GM13977 (cell line): ENCODE data around the gene CNGA3.
A peak's percentile ranks its signal among the peaks of the same experiment; 100 is the strongest.
"Not testable (repeated sequence)": the region's sequence is repeated elsewhere in the genome, so short reads cannot be mapped to it uniquely, and the experiment has no call there.

Source experiments
- DNase-seq: peaks from one replicate; pipeline ENCODE4 v3.0.0; 2012; ENCODE audit warnings: low spot score
- in situ Hi-C: fragments of 300-500 bp; cut with MboI; formaldehyde crosslinking; loops from one replicate; pipeline ENCODE4 v1.12.0; 2022; ENCODE audit warnings: low sequenced_read_pairs, low pct_unique_long_range_greater_than_20kb, mixed read lengths, inconsistent platforms; ENCODE audit not compliant: unreplicated experiment
- TF ChIP-seq, protein P1 (sequence below): IDR thresholded peaks from 2 replicates; pipeline ENCODE4 v1.5.1; 2012; ENCODE audit warnings: mild to moderate bottlenecking, control low read depth; ENCODE audit not compliant: insufficient read depth; ENCODE audit errors: extremely low read depth, missing control alignments

CNGA3 gene

DNA sequence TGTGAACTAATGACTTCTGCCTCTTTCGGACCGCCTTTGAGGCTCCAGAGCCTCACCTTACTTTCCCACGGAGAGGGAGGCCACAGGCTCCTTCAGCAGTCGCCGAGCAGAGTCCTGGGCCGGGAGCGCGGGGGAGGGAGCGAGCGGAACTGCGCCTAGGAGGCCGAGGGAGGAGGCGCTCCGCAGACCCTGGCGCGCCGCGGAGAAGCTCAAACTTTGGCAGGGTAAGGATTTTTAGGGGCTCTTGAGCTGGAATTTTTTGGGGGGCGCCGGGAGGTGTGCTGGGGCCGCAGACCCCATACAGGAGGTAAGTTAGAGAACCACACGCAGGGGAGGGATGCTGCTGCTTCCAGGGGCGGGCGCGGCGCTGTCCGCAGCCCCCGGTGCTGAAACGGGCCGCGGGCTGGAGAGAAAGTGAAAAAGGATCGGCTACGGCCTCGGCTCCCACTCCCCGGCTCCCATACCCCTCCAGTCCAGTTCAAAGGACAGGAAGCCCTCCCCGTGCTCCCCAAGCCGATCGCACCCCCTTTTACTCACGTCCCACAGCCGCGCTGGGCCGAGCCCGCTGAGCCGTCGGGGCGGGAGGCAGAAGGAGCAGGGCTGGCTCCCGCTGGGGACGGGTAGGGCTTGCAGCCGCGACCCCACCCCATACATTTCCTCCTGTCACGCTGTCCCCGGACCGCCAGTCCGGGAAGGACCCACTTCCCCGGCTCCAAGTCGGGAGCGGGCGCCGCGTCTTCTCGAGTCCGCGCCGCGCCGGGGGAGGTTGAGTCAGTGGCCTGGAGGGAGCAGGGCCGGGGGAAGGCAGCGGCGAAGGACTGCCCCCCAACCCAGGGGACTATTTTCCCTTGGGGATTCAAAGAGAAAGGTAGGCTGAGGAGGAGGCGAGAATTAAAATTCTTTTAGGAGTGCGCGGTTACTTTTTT is at the start of gene CNGA3:
Gene CNGA3 (plus strand): TSS at position 146 of the 926 bp plus-strand sequence. CDS start 23,520 bp downstream, outside the sequence.
- TF ChIP-seq, protein P1, sequence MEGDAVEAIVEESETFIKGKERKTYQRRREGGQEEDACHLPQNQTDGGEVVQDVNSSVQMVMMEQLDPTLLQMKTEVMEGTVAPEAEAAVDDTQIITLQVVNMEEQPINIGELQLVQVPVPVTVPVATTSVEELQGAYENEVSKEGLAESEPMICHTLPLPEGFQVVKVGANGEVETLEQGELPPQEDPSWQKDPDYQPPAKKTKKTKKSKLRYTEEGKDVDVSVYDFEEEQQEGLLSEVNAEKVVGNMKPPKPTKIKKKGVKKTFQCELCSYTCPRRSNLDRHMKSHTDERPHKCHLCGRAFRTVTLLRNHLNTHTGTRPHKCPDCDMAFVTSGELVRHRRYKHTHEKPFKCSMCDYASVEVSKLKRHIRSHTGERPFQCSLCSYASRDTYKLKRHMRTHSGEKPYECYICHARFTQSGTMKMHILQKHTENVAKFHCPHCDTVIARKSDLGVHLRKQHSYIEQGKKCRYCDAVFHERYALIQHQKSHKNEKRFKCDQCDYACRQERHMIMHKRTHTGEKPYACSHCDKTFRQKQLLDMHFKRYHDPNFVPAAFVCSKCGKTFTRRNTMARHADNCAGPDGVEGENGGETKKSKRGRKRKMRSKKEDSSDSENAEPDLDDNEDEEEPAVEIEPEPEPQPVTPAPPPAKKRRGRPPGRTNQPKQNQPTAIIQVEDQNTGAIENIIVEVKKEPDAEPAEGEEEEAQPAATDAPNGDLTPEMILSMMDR: no peak
- in situ Hi-C loops: no loop called here
- DNase-seq: peak; percentile 43

DNA sequence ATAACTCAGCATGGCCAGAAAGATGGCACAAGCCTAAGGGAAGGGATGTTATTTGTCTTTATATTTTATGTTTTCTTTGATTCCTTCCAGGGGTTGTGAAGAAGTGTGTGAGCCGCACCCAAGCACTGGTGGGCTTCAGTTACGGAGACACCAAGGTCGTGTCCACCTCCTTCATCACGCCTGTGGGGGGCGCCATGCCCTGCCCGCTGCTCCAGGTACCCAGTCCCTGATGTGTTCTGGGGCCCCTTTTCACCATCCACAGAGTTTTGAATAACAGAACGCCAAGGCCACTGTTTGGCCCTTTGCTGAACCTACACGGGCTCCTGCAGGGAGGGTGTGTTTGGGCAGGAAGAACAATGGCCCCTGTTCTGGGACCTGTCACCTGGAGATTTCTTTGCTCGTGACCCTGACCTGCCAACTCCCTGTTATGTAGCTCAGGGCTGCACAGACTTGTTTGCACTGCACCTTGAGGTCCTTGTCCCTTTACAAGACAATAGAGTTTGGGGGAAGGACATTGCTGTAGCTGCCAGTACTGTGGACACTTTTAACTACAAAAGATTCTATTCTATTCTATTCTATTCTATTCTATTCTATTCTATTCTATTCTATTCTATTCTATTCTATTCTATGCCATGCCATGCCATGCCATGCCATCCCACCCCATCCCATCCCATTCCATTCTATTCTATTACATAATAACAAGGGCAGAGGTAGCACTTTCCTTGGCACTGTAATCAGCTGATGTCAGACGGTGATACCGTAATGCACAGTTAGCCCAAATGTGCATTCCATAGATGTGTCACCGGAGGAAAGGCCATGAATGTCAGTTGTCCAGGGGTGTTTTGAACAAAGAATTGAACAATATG is 48.2 kb upstream of the CNGA3 start:
- in situ Hi-C loops: no loop called here
- TF ChIP-seq, protein P1: peak; percentile 11
- DNase-seq: no peak

DNA sequence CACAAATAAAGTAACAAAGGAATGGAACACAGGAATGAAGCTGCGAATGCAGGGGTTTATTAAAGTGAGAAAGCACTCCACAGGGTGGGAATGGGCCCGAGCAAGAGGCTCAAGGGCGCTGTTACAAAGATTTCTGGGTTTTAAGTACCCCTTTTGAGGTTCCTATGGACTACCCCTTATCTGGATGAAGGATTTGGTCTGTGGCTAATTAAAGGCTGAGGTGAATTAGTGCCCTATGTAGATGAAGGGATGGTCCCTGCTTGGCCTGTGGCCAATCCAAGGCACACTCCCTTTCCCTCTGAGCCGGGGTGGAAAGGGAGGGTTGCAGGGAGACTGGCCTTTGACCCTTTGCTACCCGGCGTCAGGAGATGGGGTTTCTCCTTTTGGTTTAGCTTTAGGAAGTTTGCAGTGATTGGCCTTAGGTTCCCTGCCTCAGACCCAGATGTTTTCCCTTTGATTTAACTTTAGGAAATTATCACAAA is 47.5 kb upstream of the CNGA3 start:
- TF ChIP-seq, protein P1: no peak
- in situ Hi-C loops: no loop called here
- no peak for DNase-seq

DNA sequence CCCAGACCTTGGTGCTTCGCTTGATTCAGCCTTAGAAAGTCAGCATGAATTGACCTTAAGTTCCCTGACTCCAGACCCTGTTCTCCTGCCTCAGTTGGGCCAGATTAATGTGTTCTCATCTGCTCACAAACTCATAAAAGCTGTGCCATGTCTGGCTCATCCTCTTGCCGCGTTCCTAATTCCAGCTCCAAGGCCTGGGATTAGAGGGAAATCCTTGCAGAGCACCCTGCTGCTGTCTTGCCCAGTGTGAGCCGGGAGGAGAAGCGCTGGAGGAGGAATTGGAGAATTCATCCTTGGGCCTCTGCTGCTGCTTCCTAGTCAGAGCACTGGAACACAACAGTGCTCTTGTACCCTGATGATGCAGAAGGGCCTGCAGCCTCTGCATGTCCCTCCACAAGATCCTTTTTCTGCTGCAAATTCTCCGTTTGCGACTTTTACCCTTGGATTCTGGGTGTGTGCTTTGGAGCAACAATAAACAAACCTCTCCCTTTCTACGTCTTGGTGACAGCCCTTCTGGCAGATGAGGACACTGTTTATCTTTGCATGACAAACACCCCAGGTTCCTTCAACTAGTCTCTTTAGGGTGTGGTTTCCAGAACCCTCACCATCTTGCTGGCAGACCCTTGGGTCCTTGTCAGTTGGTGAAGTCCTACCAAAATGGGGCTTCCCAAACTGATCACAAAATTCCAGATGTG is 46.9 kb upstream of the CNGA3 start:
- in situ Hi-C loops: no loop called here
- no peak for DNase-seq
- TF ChIP-seq, protein P1: no peak

DNA sequence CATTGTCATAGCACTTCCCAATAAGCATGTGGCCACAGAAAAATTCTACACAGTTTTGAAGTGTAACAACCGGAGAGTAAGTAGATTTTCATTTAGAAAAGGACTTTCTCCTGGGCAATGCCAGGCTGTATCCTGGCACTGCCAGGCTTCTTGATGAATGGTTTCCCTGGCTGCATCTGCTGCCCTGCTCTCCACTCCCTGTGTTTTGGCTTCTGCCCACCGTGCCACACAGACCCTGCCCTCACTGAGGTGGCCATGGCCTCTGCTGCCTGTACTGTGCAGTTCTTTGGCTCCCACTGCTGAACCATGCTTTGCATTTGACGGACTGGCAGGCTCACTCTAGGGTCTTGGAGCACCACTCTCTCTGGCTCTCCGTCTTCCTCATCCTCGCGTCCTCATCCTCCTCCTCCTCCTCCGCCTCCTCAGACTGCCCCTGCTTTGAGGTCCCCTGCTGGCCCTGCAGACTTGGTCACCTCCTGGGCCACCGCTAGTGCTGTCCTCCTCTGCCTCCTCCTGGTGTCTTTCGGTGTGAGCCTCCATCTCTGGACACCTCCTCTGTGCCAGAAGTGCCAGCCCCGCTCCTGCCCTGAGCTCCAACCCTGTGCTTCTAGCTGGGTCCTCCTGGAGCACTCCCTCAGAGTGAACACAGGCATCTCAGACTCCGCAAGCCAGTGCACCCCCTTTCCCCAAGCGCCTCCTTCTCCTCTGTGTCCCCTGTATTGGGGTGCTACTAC is 45.9 kb upstream of the CNGA3 start:
- in situ Hi-C loops: no loop called here
- TF ChIP-seq, protein P1: no peak
- DNase-seq: no peak

DNA sequence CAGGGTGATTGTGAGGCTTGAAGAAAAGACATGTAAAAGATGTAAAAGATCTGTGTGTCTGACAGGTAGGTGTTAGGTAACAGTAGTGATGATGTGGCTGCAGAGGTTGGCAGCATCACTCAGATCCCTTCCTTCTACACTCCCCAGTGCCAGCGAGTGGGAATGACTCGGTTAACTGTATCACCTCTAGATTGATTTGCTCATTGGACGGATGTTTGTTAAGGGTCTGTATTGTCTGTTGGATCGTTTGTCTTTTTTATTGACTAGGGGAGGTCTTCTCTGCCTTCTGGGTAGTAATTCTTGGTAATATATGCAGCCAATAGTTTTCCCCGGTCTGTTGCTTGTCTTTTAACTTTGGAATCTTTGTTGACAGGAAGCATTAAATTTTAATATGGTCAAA is 44.8 kb upstream of the CNGA3 start:
- in situ Hi-C loops: no loop called here
- TF ChIP-seq, protein P1: no peak
- no peak for DNase-seq

DNA sequence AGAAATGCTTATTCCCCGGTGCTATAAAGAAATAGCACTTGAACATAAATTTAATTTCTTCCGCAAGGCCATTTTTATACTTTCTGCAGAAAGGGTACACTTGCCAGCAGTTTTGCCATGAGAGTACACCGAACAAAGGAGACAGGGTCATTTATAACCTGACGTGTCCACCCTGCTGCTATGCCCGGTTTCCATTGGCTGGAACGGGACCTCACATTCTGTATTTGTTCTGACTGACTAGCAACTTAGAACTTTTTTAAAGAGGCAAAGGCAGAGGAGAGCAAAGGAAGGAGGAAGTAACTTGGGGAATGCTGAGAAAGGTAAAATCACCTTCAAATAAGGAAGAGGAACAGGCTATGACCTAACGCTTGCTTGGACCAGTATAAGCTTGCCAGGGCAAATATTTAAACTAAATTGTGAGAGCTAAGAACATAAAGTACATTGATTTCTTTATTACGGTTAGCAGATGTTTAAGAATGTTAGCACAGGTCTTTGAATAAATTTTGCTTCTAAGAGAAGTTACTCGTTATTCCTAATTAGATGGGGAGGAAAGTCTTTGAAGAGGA is 39.0 kb upstream of the CNGA3 start:
- in situ Hi-C loops, DNase-seq: not testable (repeated sequence)
